H1 (cell line): Measurements from ENCODE around the gene ZSCAN29. TPM values are rescaled to one million over a fixed set of nuclear protein-coding genes. Genes with fewer than 3 reads are reported as not detected.

Source experiments
- CTCF ChIA-PET: fragments of 300-600 bp; sonication (Branson Sonifier 250); formaldehyde crosslinking; loops from one replicate; lab custom pipeline; 2021; ENCODE audit not compliant: partially characterized antibody; lab: Charles Lee
- POLR2A ChIA-PET: fragments of 300-600 bp; sonication (Branson Sonifier 250); formaldehyde crosslinking; loops from one replicate; lab custom pipeline; 2021; ENCODE audit warnings: inconsistent platforms; ENCODE audit not compliant: partially characterized antibody; lab: Charles Lee
- DNase-seq, 2 experiments: peaks; one replicate each; pipeline versions ENCODE4 v3.0.0 to v3.0.0-alpha.2; 2010 to 2022; ENCODE audit warnings: low spot score in 2 of 2, low read depth in 1 of 2, mixed read lengths in 1 of 2
- FAIRE-seq: peaks from 2 replicates; lab custom pipeline; 2011; peaks lifted over from hg19 to GRCh38; lab: Jason Lieb, UNC
- H2AFZ ChIP-seq: 2 replicates; pipeline ENCODE4 v1.8.1; 2012; ENCODE audit warnings: low read length, inconsistent platforms
- H2AK5ac ChIP-seq: 2 replicates; pipeline ENCODE4 v1.6.1; 2013; ENCODE audit warnings: low read depth, low read length
- H2BK120ac ChIP-seq: replicated peaks from 2 replicates; pipeline ENCODE3; 2013; ENCODE audit warnings: low read depth, low read length, inconsistent platforms
- H2BK12ac ChIP-seq: 2 replicates; pipeline ENCODE4 v1.6.1; 2013; ENCODE audit warnings: low read depth, low read length
- H2BK15ac ChIP-seq: 2 replicates; pipeline ENCODE4 v1.6.1; 2013; ENCODE audit warnings: low read length
- H2BK20ac ChIP-seq: 2 replicates; pipeline ENCODE4 v1.6.1; 2013; ENCODE audit warnings: low read length
- H2BK5ac ChIP-seq: 2 replicates; pipeline ENCODE4 v1.6.1; 2013; ENCODE audit warnings: low read depth, low read length
- H3K14ac ChIP-seq: 2 replicates; pipeline ENCODE4 v1.6.1; 2013; ENCODE audit warnings: inconsistent platforms; ENCODE audit not compliant: insufficient read length
- H3K18ac ChIP-seq: 2 replicates; pipeline ENCODE4 v1.6.1; 2013; ENCODE audit warnings: low read length; ENCODE audit errors: extremely low read depth
- H3K23ac ChIP-seq: 2 replicates; pipeline ENCODE4 v1.6.1; 2013; ENCODE audit warnings: inconsistent platforms; ENCODE audit not compliant: insufficient read length
- H3K23me2 ChIP-seq: 2 replicates; pipeline ENCODE4 v1.6.1; 2013; ENCODE audit warnings: low read depth, low read length
- H3K27ac ChIP-seq: 2 replicates; pipeline ENCODE4 v1.6.1; 2011; ENCODE audit warnings: low read depth, low read length, inconsistent platforms
- H3K27me3 ChIP-seq, 4 experiments: replicated peaks in 1 of 4; 1 replicate in 1 of 4; 2 replicates in 3 of 4; pipeline versions ENCODE4 v1.6.1 to v1.8.1; 2011 to 2013; ENCODE audit warnings: low read length in 3 of 4, mild to moderate bottlenecking in 3 of 4, inconsistent platforms in 2 of 4, mixed read lengths in 2 of 4, moderate library complexity in 1 of 4; ENCODE audit not compliant: control insufficient read depth in 3 of 4, insufficient read depth in 3 of 4; ENCODE audit errors: extremely low read depth in 1 of 4
- H3K36me3 ChIP-seq, 4 experiments: 2 replicates each; pipeline versions ENCODE4 v1.6.1 to v1.8.1; 2011 to 2013; ENCODE audit warnings: mild to moderate bottlenecking in 4 of 4, low read length in 3 of 4, moderate library complexity in 2 of 4, control low read depth in 1 of 4, inconsistent platforms in 1 of 4; ENCODE audit not compliant: insufficient read depth in 4 of 4, control insufficient read depth in 2 of 4
- H3K4ac ChIP-seq: replicated peaks from 2 replicates; pipeline ENCODE3; 2013; ENCODE audit warnings: low read length, low read depth, mixed read lengths, inconsistent platforms; ENCODE audit not compliant: insufficient read length
- H3K4me1 ChIP-seq, 4 experiments: replicated peaks in 1 of 4; 1 replicate in 1 of 4; 2 replicates in 3 of 4; pipeline versions ENCODE4 v1.6.1 to v1.8.1; 2011 to 2013; ENCODE audit warnings: low read length in 3 of 4, inconsistent platforms in 2 of 4, mixed read lengths in 1 of 4; ENCODE audit not compliant: insufficient read depth in 4 of 4, control insufficient read depth in 3 of 4
- H3K4me2 ChIP-seq, 2 experiments: 2 replicates each; pipeline versions ENCODE4 v1.6.1 to v1.8.1; 2011 to 2013; ENCODE audit warnings: low read depth in 2 of 2, low read length in 2 of 2, control low read depth in 1 of 2, inconsistent platforms in 1 of 2, mild to moderate bottlenecking in 1 of 2; ENCODE audit not compliant: insufficient read depth in 1 of 2
- H3K4me3 ChIP-seq, 4 experiments: fragments of 200-600, 300-600 bp in 1 of 4; sonication (generic), shearing (Covaris generic), sonication (Bioruptor Twin) in 1 of 4; 2 replicates each; pipeline versions ENCODE4 v1.5.1 to v1.8.1; 2011 to 2016; ENCODE audit warnings: low read length in 4 of 4, low read depth in 3 of 4, control low read depth in 2 of 4, inconsistent platforms in 2 of 4, mild to moderate bottlenecking in 2 of 4, mixed read lengths in 1 of 4, moderate library complexity in 1 of 4; ENCODE audit not compliant: insufficient read depth in 2 of 4; ENCODE audit errors: extremely low read depth in 1 of 4
- H3K56ac ChIP-seq: replicated peaks from 2 replicates; pipeline ENCODE3; 2013; ENCODE audit warnings: low read depth, mild to moderate bottlenecking, mixed read lengths, low read length, inconsistent platforms; ENCODE audit not compliant: insufficient read length
- H3K79me1 ChIP-seq: 2 replicates; pipeline ENCODE4 v1.6.1; 2013; ENCODE audit warnings: low read depth, low read length, control low read depth
- H3K79me2 ChIP-seq, 2 experiments: 2 replicates each; pipeline versions ENCODE4 v1.6.1 to v1.8.1; 2012 to 2013; ENCODE audit warnings: low read length in 2 of 2, mild to moderate bottlenecking in 2 of 2, inconsistent platforms in 1 of 2; ENCODE audit not compliant: insufficient read depth in 2 of 2, control insufficient read depth in 1 of 2
- H3K9ac ChIP-seq, 4 experiments: replicated peaks in 1 of 4; 1 replicate in 1 of 4; 2 replicates in 3 of 4; pipeline versions ENCODE4 v1.6.1 to v1.8.1; 2011 to 2013; ENCODE audit warnings: low read depth in 3 of 4, low read length in 3 of 4, control low read depth in 2 of 4, mild to moderate bottlenecking in 2 of 4, moderate library complexity in 2 of 4, inconsistent platforms in 1 of 4; ENCODE audit errors: extremely low read depth in 1 of 4
- H3K9me3 ChIP-seq, 2 experiments: 2 replicates each; pipeline versions ENCODE4 v1.6.1 to v1.8.1; 2012 to 2013; ENCODE audit warnings: mild to moderate bottlenecking in 2 of 2, moderate library complexity in 2 of 2, control low read depth in 1 of 2, inconsistent platforms in 1 of 2, low read depth in 1 of 2, low read length in 1 of 2, mixed read lengths in 1 of 2; ENCODE audit not compliant: insufficient read depth in 2 of 2
- H4K20me1 ChIP-seq, 2 experiments: replicated peaks in 1 of 2; 2 replicates each; pipeline versions ENCODE3 to v1.8.1; 2011 to 2013; ENCODE audit warnings: inconsistent platforms in 2 of 2, low read length in 2 of 2, mild to moderate bottlenecking in 1 of 2; ENCODE audit not compliant: insufficient read depth in 2 of 2, control insufficient read depth in 1 of 2
- H4K5ac ChIP-seq: 2 replicates; pipeline ENCODE4 v1.6.1; 2013; ENCODE audit warnings: low read length, low read depth, mixed read lengths, inconsistent platforms; ENCODE audit not compliant: insufficient read length
- H4K8ac ChIP-seq: 2 replicates; pipeline ENCODE4 v1.8.0; 2013; ENCODE audit warnings: mild to moderate bottlenecking, moderate library complexity, low read length, inconsistent platforms; ENCODE audit not compliant: insufficient read depth; ENCODE audit errors: extremely low read depth
- H4K91ac ChIP-seq: replicated peaks from 2 replicates; pipeline ENCODE3; 2013; ENCODE audit warnings: low read length, mixed read lengths, inconsistent platforms; ENCODE audit not compliant: insufficient read length
- CREB1 ChIP-seq: IDR thresholded peaks from 2 replicates; pipeline ENCODE4 v1.6.1; 2012; ENCODE audit warnings: inconsistent platforms
- POU5F1 ChIP-seq: IDR thresholded peaks from 2 replicates; pipeline ENCODE4 v1.6.1; 2011; ENCODE audit warnings: low read depth, mild to moderate bottlenecking, low read length, moderate library complexity
- SIN3A ChIP-seq, 2 experiments: IDR thresholded peaks in 1 of 2; conservative IDR thresholded peaks in 1 of 2; 2 replicates each; pipeline ENCODE4 v1.6.1; 2011 to 2012; ENCODE audit warnings: low read length in 2 of 2, improper control_type of control experiment in 1 of 2, low read depth in 1 of 2, mild to moderate bottlenecking in 1 of 2
- WGBS, 2 experiments: shearing (Covaris generic) in 1 of 2; methylation state at CpG; one replicate each; pipeline versions ENCODE4 v1.1.6 to v1.1.7; 2013 to 2015; ENCODE audit warnings: low lambda C conversion rate in 2 of 2, mixed read lengths in 2 of 2, inconsistent platforms in 1 of 2, low coverage in 1 of 2, missing lambda C conversion rate in 1 of 2; ENCODE audit not compliant: insufficient replicate concordance in 2 of 2, insufficient coverage in 1 of 2, insufficient read length in 1 of 2; ENCODE audit errors: extremely low coverage in 1 of 2, missing lambda C conversion rate in 1 of 2; 5-methylcytosine and 5-hydroxymethylcytosine counted together
- polyA plus RNA-seq, 7 experiments: library from polyadenylated mRNA; depleted of rRNA in 3 of 7; stranded (reverse) in 5 of 7; unstranded in 2 of 7; fragments of >200 nt in 5 of 7; fragments of 200-250 nt in 2 of 7; gene quantifications; 1 replicate in 5 of 7; 2 replicates in 1 of 7; 4 replicates in 1 of 7; pipeline versions ENCODE4 v1.2.1 to v1.2.3, GENCODE V29; 2011 to 2013; ENCODE audit warnings: missing spikeins in 2 of 7, mixed read lengths in 2 of 7
- total RNA-seq: library from RNA; stranded (reverse); fragmentation: NEBNext Ultra II Directional; extraction: Animal tissue kit (Norgen Biotek cat#: 25700); gene quantifications from 2 replicates; pipeline ENCODE4 v1.2.1, GENCODE V29; 2021
- TF ChIP-seq, protein P1 (sequence below): IDR thresholded peaks from 2 replicates; pipeline ENCODE4 v1.6.1; 2012; ENCODE audit warnings: inconsistent platforms

The ZSCAN29 gene
- total and polyA plus RNA-seq, 2 of the 8 experiments (the other 6 are each of a cell fraction or from before 2014, with no cell fraction given), result 6.4 to 41.3 TPM

DNA sequence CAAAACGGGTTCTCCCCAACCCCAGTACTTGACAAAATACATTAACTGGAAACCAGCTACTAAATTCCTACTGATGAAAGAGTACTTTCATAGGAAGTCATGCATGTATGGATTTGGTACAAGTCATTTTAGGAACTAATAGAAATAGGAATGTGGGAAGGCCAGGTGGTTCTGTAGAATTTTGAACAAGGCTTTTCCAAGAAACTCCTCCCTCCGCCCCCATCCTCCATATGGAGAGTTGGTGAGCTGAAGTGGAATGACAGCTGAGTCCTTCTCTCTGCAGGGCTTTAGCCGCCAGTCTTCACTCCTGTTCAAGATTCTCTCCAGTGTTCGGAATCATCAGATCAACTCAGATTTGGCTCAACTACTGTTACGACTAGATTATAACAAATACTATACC, 33.3 kb upstream of the ZSCAN29 start:
- no peak overlapping the region for H3K56ac ChIP-seq
- no peak overlapping the region for H2BK5ac ChIP-seq
- no peak overlapping the region for H3K4me3 ChIP-seq
- ChIA-PET CTCF (interaction anchor here (0.6 to 0.9 kb wide), 2 partner anchors 30 to 90 kb away, joined by 3 read pairs; no protein-coding TSS in a partner anchor), POLR2A (interaction anchor here (1.1 kb wide), 1 partner anchor 36 kb away, joined by 3 read pairs; no protein-coding TSS in a partner anchor)
- H3K23ac ChIP-seq, result no peak overlapping the region
- peaks cover 20 to 86% (median 66%) of the 10 kb centered on the region in 4 experiments for H3K36me3 ChIP-seq
- H3K27me3 ChIP-seq, result no peaks in the 10 kb centered on the region
- peaks cover 3 to 4% of the 10 kb centered on the region in 2 experiments for H4K20me1 ChIP-seq
- no peak overlapping the region for H4K91ac ChIP-seq
- no peak overlapping the region for H3K14ac ChIP-seq
- H2BK20ac ChIP-seq, result no peak overlapping the region
- H3K79me1 ChIP-seq, result no peaks in the 10 kb centered on the region; the same call in 1 of the 2 replicates
- H2BK120ac ChIP-seq, result no peak overlapping the region
- no peak overlapping the region for H2AK5ac ChIP-seq
- no peak overlapping the region for H2BK15ac ChIP-seq
- H3K27ac ChIP-seq, result 0 out of 2 replicates have a peak overlapping the region, but pooled peaks have one; percentile 3
- no peak overlapping the region for H3K4me2 ChIP-seq
- FAIRE-seq (no peak), DNase-seq (no peak)
- no peak overlapping the region for H3K4ac ChIP-seq
- H3K23me2 ChIP-seq, result no peaks in the 10 kb centered on the region
- H2BK12ac ChIP-seq, result no peak overlapping the region
- H3K18ac ChIP-seq, result no peak overlapping the region
- WGBS, 2 experiments, result 83% methylated on average over 5 of the region's 5 CpGs; no CpG with 5 or more reads in 1 of the 2 experiments
- no peaks in the 10 kb centered on the region for H3K9me3 ChIP-seq
- no peak overlapping the region for H2AFZ ChIP-seq
- H4K8ac ChIP-seq, result no peak overlapping the region; the same call in 1 of the 2 replicates
- no peak overlapping the region for H4K5ac ChIP-seq
- H3K79me2 ChIP-seq, result no peaks in the 10 kb centered on the region
- H3K4me1 ChIP-seq, result no peaks in the 10 kb centered on the region
- H3K9ac ChIP-seq, result no peak overlapping the region
- TF ChIP-seq CREB1 (no peak), SIN3A (conservative IDR thresholded peaks at IDR 0.05 in 1 of 2, IDR thresholded peaks at IDR 0.05 in 1 of 2; ENCODE audit: low read depth in 1 of 2, low read length in 2 of 2) (no peak), POU5F1 (no peak)
- TF ChIP-seq, protein P1, sequence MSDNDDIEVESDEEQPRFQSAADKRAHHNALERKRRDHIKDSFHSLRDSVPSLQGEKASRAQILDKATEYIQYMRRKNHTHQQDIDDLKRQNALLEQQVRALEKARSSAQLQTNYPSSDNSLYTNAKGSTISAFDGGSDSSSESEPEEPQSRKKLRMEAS, result no peak
